GM18511 (cell line): ENCODE results near the gene FCF1.
"Not testable (repeated sequence)": the region's sequence is repeated elsewhere in the genome, so short reads cannot be mapped to it uniquely, and the experiment has no call there.

Experiments
- ATAC-seq: cut with Tn5 transposase; IDR thresholded peaks from one replicate; pipeline ENCODE4 v1.9.1; 2021; ENCODE audit warnings: mild to moderate bottlenecking, moderate library complexity; ENCODE audit not compliant: unreplicated experiment

The FCF1 gene

DNA sequence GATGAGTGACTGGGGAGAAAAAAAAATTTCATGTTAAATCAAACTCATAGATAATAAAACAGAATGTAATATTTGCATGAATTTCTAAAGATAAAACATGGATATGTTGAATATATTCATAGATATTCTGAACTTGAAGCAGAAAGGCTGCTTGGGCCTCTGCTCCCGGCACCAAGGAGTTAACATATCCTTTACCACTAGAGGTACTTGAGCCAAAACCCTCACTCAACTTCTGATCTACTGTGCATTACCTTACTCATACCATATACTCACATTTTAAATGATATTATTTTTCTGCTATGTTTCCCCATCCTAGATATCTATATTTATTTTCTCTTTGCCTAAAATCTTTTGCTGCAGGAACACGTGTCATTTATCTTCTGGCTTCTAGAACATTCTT lies 15.0 kb upstream of the FCF1 start:
- no peak for ATAC-seq

DNA sequence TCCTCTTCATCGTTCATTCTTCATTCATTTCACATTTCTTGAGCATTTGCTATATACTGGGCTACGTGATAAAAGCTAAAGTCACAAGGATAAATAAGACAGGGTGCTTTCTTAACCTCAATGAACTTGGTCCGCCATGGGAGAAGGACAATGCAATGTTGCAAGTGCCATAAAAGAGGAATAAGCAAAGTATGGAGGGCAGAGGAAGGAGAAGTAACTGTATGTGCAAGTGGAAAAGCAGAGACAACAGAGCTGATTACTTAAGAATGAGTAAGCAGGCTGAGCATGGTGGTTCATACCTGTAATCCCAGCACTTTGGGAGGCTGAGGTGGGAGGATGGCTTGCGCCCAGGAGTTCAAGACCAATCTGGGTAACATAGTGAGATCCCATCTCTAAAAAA lies 14.5 kb upstream of the FCF1 start:
- no peak for ATAC-seq

DNA sequence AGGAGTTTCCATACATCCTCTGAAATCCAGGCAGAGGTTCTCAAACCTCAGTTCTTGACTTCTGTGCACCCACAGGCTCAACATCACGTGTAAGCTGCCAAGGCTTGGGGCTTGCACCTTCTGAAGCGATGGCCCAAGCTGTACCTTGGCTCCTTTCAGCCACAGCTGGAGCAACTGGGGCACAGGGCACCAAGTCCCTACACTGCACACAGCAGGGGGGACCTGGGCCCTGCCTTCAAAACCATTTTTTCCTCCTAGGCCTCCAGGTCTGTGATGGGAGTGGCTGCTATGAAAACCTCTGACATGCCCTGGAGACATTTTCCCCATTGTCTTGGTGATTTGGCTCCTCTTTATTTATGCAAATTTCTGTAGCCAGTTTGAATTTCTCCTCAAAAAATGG lies 10.7 kb upstream of the FCF1 start:
- no peak for ATAC-seq

DNA sequence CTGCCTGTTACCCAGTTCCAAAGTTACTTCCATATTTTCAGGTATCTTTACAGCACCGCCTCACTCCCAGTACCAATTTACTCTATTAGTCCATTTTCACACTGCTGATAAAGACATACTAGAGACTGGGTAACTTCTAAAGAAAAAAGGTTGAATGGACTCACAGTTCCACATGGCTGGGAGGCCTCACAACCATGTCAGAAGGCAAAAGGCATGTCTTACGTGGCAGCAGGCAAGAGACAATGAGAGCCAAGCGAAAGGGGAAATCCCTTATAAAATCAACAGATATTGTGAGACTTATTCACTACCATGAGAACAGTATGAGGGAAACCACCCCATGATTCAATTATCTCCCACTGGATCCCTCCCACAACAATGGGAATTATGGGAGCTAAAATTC lies 9.9 kb upstream of the FCF1 start:
- ATAC-seq, result no peak

DNA sequence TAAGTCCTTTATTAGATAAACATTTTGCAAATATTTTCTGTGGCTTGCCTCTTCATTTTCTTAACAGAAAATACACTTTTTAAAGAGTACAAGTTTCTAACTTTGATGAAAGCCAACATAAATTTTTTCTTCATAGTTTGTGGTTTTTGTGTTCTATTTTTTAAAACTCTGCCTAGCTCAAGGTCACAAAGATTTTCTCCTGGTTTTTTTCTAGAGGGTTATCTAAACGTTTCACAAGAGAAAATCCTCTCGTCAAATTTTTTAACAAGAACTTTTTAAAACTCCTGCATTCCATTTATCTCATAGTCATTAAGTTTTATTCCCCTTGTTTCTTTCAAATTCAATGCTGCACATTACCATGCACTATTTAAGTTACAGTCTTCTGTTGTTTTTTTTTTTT lies 8.3 kb upstream of the FCF1 start:
- no peak for ATAC-seq

DNA sequence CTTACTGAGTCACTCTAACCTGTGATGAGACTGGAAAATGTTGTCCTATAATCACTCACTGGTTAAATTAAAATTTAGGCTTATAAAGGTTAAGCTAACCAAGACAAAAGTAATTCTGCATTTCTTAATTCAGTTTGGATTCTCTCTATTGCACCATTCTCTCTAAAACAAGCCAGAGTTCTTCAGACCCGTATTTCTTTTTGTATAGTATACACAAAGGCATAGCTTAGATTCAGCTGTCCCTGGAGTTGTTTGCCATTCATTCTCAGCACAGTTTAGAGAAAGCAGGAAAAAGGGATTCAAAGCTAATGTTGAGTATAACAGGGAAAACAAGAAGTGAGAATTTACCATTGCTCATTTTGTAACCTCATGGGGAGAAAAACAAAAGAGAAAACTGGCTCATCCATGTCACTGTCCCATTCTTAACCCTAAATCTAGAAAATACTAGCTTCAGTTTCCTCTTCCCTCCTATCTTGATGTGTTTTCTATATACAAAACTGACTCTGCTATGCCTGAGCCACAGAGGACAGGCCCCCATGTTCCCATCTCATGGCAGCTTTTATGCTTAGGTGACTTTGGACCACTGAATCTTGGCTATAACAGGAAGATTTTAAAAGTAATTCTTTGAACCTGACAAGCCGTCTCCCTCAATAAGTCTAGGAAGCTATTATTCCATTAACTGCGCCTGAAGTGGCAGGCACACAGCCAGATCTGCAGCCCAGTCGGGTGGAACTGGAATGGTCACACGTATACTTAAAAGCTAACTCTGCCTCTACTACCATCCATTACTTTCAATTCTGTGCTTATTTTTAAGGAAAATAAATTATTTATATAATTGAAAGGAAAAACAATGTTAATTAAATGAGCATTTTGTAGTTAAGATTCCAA lies 7.1 kb upstream of the FCF1 start:
- no peak for ATAC-seq

DNA sequence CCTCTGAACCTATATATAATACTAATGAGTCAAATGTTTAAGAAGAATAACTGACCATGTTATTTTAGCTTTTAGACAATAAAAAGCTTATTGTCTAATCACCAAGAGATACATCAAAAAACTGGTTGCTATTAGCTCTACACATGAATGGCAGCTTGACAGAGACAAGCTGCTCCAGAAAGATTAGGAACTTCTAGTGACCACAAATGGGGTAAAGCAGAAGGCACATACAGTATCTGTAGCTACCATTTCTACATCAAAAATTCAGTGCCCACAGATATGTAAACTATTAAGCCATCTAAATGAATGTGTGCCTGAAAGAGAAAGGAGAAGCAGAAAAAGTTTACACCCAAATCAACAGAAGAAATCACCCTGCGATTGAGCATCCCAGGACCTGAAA lies 2.5 kb upstream of the FCF1 start:
- ATAC-seq, result no peak

DNA sequence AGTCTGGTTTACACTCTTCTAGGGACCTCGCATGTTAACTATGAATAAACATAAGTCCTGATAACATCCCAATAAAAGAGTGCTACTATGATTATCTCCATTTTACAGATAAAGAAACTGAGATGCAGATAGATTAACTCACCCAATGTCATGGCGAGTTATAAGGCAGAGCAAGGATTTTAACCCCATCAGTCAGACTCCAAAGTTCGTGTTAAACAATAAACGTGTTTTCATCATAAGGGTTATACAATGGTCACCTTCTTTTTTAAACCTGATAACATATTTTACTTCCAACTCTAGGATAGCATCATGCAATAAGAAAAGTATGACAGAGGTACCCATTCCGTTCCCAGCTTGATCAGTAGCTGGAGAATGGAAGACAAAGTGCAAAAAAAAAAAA lies 1.3 kb upstream of the FCF1 start:
- ATAC-seq, result no peak

DNA sequence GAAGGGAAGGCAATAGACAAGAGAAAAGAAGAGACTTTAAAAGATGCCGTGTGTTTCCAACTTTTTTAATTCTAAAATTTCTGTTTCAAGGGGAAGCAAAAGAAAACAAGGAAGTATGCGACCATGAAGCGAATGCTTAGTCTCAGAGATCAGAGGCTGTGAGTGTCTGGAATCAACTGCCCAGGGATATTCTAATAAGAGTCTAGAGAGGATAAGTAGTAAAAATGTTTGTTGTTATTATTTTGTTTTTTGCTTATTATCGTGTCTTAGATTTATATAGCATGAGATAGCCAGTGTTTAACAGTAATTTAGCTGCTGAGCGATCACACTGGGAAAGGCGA lies 421 bp downstream of the FCF1 start:
- ATAC-seq, result no peak

DNA sequence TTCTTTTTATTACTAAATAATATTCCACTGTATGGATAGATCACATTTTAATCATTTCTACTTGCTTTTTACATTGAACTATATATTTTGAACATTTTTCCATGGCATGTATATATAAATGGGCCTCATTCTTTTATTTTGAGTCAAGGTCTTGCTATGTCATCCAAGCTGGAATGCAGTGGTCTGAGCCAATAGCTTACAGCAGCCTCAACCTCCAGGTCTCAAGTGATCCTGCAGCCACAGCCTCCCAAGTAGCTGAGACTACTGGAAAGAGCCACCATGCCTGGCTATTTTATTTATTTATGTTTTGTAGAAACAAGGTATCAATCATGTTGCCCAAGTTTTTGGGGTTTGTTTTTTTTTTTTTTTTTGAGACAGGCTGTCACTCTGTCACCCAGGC lies 7.6 kb downstream of the FCF1 start:
- ATAC-seq, result no peak

DNA sequence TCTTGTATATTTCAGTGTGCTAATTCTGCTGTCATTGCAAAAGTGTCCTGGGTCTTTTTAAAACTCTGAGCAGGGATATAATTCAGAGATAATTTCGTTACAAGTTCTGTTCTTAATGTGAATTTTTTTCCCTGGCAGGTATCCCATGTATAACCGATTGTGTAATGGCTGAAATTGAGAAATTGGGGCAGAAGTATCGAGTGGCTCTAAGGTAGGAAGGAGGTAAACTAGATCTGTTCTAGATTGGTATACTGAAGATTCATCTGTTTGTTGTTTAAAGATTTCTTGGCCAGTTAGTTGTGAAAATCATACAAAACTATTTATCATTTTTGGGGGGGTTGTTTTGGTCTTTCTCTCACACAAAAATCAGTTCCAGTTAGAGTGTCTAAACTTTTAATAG lies 10.2 kb downstream of the FCF1 start:
- ATAC-seq, result no peak

DNA sequence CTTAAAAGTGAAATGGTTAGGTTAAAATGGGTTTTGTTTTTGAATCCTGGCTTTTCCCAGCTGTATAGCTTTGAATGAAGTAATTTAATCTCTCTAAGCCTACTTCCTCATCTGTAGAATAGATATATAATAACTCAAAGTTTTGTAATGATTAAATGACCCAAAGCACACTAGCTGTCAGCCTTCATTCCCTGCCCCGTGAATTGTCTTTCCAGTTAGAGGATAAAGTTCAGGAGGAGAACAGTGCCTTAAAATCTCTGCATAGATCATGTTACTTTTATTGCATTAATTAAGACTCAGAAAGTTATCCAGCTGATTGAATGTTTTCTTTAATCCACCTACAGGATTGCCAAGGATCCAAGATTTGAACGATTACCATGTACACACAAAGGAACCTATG lies 19.4 kb downstream of the FCF1 start:
- no peak for ATAC-seq

DNA sequence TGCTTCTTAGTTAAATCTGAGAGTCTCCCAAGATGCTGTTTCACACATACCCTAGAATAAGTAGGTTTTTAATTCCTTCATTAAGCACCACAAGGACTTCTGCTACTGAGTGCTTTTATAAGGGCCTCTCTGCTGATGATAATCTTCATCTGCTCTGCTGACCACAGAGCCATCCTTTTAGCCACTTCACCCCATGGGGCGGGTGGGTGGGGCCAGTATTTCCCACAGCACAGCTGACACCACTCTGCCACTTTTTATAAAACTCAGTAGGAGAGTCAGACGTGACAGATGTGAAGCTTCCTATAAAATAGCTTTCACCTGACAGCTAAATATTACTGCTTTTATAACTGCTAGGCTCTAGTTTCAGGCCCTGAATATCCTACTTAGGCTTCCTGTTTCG lies 20.3 kb downstream of the FCF1 start:
- no peak for ATAC-seq

DNA sequence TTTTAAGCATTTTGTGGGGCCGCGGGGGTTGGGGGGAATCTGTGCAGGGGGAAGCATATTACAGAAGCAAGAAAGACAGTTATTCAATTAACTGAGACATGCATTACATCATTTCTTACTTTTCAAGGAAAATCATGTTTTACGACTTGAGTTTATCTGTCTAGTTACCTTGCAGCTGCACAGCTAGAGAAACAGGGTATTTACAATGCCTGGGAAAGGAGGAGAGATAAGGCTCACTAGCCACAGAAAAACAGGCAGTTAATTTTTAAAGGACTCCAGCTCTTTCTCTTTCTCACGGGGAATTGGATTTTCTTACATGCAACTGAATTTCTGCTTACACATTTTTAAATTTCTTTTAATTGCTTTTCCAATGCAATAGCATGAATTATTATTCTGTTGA lies 22.2 kb downstream of the FCF1 start:
- ATAC-seq, result no peak

DNA sequence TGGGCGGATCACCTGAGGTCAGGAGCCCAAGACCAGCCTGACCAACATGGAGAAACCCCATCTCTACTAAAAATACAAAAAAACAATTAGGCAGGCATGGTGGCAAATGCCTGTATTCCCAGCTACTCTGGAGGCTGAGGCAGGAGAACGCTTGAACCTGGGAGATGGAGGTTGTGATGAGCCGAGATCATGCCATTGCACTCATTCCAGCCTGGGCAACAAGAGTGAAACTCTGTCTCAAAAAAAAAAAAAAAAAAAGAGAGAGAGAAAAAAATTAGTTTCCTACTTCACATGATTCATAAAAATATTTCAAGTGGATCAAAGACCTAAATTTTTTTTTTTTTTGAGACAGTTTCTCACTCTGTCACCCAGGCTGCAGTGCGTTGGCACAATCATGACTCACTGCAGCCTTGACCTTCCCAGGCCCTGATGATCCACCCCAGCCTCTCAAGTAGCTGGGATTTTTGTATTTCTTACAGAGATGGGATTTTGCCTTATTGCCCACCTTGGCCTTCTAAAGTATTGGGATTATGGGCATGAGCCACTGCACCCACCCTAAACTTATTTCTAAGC lies 24.9 kb downstream of the FCF1 start:
- no peak for ATAC-seq

DNA sequence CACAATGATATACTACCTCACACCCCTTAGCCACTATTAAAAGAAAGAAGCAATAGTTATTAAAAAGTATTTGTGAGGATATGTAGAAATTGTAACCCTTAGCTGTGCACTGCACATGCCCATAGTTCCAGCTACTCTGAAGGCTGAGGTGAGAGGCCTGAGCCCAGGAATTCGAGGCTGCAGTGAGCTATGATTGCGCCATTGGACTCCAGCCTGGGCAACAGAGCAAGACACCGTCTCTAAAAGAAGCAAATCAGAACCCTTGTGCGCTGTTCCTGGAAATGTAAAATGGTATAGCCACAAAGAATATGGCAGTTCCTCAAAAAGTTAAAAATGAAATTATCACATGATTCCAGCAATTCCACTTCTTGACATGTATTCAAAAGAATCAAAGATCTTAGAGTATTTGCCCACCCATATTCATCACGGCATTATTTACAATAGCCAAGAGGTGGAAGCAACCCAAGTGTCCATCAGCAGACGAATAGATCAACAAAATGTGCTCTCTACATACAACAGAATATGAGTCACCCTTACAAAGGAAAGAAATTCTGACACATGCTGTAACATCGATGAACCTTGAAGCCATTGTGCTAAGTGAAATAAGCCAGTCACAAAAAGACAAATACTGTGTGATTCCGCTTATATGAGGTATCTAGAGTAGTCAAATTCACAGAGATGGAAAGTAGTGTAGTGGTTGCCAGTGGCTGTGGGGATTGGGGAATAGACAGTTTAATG lies 26.5 kb downstream of the FCF1 start:
- ATAC-seq, result no peak

DNA sequence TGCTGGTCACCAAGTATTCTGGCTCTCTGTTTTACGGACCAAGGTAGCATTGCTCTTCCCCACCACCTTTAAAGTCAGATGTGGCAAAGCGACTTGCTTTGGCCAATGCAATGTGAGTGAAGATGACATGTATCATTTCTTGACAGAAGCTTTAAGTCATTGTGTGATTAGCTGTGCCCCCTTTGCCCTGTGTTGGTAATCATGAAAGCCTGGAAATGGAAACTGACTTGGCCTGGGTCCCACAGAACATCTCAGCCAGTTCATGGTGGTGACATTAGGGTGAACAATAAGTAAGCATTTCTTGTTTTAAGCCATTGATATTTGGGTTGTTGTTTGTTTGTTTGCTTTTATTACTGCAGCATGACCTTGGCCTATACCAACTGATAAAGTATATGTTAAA lies 34.3 kb downstream of the FCF1 start:
- no peak for ATAC-seq

DNA sequence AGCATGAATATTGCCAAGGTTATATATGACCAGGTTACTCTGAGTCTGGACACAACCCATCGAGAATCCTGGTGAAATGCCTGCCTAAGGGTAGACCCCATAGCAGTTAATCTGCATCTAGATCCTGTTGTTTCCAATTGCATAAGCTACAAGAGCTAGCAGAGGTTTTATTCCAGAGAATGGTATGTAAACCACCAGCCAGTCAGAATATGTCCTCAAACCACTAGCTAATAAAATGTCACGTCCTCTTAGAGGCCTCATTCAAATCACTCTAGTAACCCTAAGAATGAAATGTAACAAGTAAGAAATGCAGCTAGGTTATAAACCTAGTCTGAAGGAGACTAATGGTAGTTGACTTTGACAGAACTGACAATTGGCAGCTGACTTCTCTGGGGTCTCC lies 41.2 kb downstream of the FCF1 start:
- no peak for ATAC-seq

DNA sequence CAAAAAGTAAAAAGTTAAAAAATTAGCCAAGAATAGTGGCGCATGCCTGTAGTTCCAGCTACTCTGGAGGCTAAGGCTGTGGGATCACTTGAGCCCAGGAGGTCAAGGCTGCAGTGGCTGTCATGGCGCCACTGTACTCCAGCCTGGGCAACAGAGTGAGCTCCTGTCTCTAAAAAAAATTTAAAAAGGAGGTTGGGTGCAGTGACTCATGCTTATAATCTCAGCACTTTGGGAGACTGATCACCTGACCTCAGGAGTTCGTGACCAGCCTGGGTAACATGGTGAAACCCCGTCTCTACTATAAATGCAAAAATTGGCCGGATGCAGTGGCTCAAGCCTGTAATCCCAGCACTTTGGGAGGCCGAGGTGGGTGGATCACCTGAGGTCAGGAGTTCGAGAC lies 42.0 kb downstream of the FCF1 start:
- no peak for ATAC-seq

DNA sequence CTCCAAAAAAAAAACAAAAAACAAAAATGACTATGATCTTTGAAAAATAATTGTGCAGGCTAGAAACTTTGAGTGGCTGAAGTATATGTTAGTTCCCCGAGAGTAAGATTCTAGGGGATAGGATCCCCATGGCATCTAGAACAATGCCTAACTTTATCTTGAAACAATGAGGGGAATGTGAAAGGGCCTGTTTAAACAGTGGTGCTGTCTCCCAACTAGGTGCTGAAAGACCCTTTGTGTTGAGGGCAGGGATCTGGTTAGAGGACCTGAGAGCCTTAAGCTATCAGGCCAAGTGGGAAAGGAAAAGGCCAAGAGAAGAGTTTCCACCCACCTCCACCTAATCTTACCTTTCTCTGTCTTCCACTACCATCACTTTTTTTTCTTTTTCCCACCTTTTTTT lies 43.4 kb downstream of the FCF1 start:
- ATAC-seq, result no peak

DNA sequence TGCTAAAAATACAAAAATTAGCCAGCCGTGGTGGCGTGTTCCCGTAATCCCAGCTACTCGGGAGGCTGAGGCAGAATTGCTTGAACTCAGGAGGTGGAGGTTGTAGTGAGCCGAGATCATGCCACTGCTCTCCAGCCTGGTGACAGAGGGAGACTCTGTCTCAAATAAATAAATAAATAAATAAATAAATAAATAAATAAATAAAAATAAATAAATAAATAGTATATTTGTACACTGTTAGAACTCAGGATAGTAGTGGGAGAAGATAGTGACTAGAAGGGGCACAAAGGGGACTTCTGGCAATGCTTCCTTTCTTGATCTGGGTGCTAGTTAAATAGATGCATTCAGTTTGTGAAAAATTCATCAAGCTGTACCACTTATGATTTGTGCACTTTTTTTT lies 45.6 kb downstream of the FCF1 start:
- not testable (repeated sequence) for ATAC-seq
